Activated CD4-positive, CD25-positive, alpha-beta regulatory T cell treated with anti-CD3 and anti-CD28 coated beads, Interleukin-2, amount 50 U/mL, for 72 hours (primary cell): ENCODE results near the gene POLR3G.

Source experiments
- DNase-seq: peaks from one replicate; pipeline ENCODE4 v3.0.0; 2021

Gene POLR3G

GRCh38 chr5:90553711-90554110 lies 79.0 kb downstream of the POLR3G start:
- DNase-seq, result no peak

GRCh38 chr5:90554358-90555006 lies 79.8 kb downstream of the POLR3G start:
- DNase-seq, result no peak

GRCh38 chr5:90555666-90556065 lies 81.0 kb downstream of the POLR3G start:
- DNase-seq, result no peak

- no peak for DNase-seq
Observed at GRCh38 chr5:90557391-90557790, 82.7 kb downstream of the POLR3G start.

GRCh38 chr5:90557871-90558270 lies 83.2 kb downstream of the POLR3G start:
- no peak for DNase-seq

GRCh38 chr5:90558344-90559192 lies 83.9 kb downstream of the POLR3G start, which contains the start of gene ADGRV1:
TSS of gene ADGRV1 (plus strand) at chr5:90558797. CDS start at chr5:90558896, 99 bp downstream.
- no peak for DNase-seq

- no peak for DNase-seq
Observed at GRCh38 chr5:90560771-90561170, 86.1 kb downstream of the POLR3G start.

- no peak for DNase-seq
Observed at GRCh38 chr5:90561766-90562165, 87.1 kb downstream of the POLR3G start.

GRCh38 chr5:90562341-90562740 lies 87.7 kb downstream of the POLR3G start:
- no peak for DNase-seq

- DNase-seq, result no peak
Observed at GRCh38 chr5:90563108-90563507, 88.4 kb downstream of the POLR3G start.
